NCI-H748 treated with DMSO at 0.1 percent for 48 hours (cell line): Measurements from ENCODE around the gene LRRC8D.

Source experiments
- DNase-seq: peaks from one replicate; lab custom pipeline; 2025; lab: John Stamatoyannopoulos, UW

Gene LRRC8D

GRCh38 chr1:89941110-89941766 lies 120.4 kb downstream of the LRRC8D start:
- no peak for DNase-seq

GRCh38 chr1:89942014-89942413 lies 121.2 kb downstream of the LRRC8D start:
- no peak for DNase-seq

DNA sequence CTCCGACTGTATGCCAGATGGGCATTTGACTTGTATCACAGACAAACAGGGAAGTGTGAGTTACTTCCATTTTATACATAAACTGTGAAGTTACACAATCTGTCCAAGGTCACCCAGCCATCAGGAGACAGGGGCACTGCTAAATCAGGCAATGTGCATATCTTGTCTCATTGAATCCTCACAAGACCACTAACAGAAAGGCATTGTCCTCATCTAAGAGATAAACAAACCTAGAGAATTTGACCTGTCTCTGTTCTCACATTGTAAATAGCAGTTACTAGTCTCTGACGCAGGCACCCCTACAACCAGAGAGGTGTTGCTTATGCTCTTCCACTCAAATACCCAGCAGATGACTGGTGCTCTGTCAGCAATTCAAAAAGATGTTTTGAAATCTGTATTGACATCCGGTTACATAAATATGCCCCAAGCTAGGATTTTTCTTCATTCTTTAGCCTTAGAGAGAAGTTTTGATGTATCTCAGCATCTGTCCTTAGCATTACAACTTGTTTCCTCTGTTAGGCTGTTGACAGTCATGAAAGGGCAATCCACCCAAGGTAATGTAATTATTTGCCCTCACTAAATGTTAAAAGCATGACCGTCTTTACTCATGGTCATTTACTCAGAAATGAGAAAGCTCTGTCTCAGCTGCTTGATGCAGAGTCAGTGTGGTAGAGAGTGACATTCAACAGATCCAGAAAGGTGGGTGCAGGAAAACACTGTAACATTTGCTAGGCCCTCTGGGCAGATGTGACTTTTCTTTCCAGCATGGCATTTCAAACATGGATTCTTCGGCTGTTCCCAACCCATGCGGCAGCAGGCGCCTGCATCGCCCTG lies 122.2 kb downstream of the LRRC8D start:
- DNase-seq = no peak

- no peak for DNase-seq
These were observed 123.3 kb downstream of the LRRC8D start for GRCh38 chr1:89943846-89944781.

GRCh38 chr1:89945852-89946476 lies 125.1 kb downstream of the LRRC8D start:
- no peak for DNase-seq

GRCh38 chr1:89946532-89946931 lies 125.7 kb downstream of the LRRC8D start:
- DNase-seq = no peak

- DNase-seq = no peak
These were observed 128.0 kb downstream of the LRRC8D start for GRCh38 chr1:89948722-89949345.

DNA sequence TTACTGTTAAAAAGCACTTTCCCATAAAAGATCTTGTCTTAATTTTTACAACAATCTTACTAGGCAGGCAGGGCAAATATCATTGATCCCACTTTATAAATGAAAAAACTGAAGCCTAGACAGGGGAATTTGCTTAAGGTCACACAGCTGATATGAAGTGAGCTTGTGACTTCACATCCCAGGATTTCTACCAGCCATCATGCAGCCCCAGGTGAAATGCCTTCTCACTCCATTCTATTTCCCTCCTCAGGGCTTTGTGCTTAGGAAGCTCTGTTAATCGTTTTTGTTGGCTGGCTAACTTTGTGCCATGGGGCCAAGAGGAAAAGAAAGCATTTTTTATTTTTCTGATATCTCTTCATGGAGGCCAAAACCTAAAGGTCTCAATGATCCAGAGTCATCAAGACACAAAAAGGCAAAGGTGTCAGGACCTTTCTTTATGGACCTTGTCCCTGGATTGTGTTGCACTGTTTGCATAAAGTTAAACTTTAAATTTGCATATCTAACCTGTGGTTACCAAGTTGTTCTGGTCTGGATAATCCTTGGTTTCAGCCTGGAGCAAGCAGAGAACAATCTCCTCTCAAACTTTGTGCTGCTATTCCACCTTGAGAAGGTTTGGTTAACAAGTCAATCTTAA lies 129.3 kb downstream of the LRRC8D start:
- DNase-seq = no peak

GRCh38 chr1:89950703-89951102 lies 129.9 kb downstream of the LRRC8D start:
- no peak for DNase-seq

GRCh38 chr1:89951766-89952604 lies 131.2 kb downstream of the LRRC8D start:
- DNase-seq = no peak

GRCh38 chr1:89952605-89953130 lies 131.8 kb downstream of the LRRC8D start:
- no peak for DNase-seq

GRCh38 chr1:89953131-89953626 lies 132.3 kb downstream of the LRRC8D start:
- DNase-seq = no peak

- no peak for DNase-seq
These were observed 133.1 kb downstream of the LRRC8D start for GRCh38 chr1:89953929-89954328.

- DNase-seq = no peak
These were observed 133.6 kb downstream of the LRRC8D start for GRCh38 chr1:89954401-89954800.

DNA sequence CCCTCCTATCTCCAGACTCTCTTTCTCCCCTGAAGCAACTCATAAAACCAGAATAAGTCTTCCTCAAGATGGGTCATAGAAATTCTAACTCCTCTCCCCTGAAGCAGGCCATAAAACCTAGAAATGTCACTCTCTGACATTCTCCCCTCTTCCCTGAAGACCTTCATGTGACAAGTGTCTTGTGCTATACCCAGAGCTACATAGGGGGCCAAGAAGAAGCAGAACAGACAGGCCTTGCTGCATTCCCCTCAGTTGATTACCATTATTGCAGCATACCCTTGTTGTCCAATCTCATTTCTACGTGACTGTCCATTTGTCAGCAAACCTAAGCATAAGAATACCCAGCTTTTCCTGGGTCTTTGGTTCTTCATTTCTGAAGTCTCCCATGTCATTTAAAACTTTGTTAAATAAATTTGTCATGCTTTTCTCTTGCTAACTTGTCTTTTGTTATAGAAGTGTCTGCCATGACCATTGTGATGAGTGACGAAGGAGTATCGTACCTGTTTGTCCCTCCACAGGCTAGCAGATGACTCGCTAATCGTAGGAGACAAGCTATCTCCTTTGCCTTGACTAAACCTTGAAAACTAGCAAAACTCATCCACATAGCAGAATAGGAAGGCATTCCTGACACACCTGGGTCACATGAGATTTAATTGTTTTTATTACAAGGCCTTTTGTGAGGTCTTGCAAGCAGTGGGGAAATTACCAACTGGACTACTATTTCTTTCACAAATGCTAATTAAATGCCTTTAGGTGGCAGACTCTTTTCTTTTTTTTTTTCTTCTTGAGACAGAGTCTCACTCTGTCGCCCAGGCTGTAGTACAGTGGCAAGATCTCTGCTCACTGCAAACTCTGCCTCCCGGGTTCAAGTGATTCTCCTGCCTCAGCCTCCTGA lies 134.7 kb downstream of the LRRC8D start:
- DNase-seq = no peak

- no peak for DNase-seq
These were observed 136.3 kb downstream of the LRRC8D start for GRCh38 chr1:89957107-89957506.

GRCh38 chr1:89958851-89959654 lies 138.2 kb downstream of the LRRC8D start:
- no peak for DNase-seq

DNA sequence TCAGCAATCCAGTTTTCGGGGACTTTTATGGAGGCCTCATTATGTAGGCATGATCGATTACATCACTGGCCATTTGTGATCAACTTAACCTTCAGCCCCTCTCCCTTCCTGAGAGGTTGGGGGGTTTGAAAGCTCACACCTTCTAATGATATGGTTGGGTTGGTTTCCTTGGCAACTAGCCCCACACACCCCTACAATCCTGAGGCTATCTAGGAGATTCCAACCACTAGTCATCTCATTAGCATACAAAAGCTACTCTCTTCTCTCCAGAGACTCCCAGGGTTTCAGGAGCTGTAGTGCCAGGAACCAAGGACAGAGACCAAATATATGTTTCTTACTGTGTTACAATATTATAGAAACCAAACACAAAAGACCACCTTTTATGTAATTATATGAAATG lies 138.9 kb downstream of the LRRC8D start:
- DNase-seq = no peak
